T-helper 1 cell treated with Interleukin-12 subunit alpha and Interleukin-12 subunit beta and Interleukin-4 antibody, amounts not matched to agents 30 μg/mL and 1 μg/mL, for 36 hours (primary cell): Measurements from ENCODE around the gene SEPTIN12.

Experiments used
- H3K27ac Mint-ChIP-seq: one replicate; pipeline ENCODE4 v1.8.0; 2021; ENCODE audit warnings: mild to moderate bottlenecking, mixed read lengths
- H3K27me3 Mint-ChIP-seq: one replicate; pipeline ENCODE4 v1.8.0; 2021; ENCODE audit warnings: low read depth, mixed read lengths
- H3K36me3 Mint-ChIP-seq: one replicate; pipeline ENCODE4 v1.8.0; 2021; ENCODE audit warnings: low read depth, mixed read lengths
- H3K4me1 Mint-ChIP-seq: one replicate; pipeline ENCODE4 v1.8.0; 2021; ENCODE audit warnings: low read depth, mixed read lengths
- H3K4me3 Mint-ChIP-seq: one replicate; pipeline ENCODE4 v1.8.0; 2021; ENCODE audit warnings: mild to moderate bottlenecking, moderate library complexity, mixed read lengths
- H3K9me3 Mint-ChIP-seq: one replicate; pipeline ENCODE4 v1.8.0; 2021; ENCODE audit warnings: mixed read lengths

SEPTIN12 gene

GRCh38 chr16:4787627-4788482 lies at the start of gene SEPTIN12:
SEPTIN12 (minus strand) TSS chr16:4788345; CDS start chr16:4787645, 700 bp downstream.
- no peaks in the 10 kb centered on the region for H3K9me3 Mint-ChIP-seq
- H3K4me1 Mint-ChIP-seq, result peaks cover 3% of the 10 kb centered on the region
- H3K27me3 Mint-ChIP-seq, result no peaks in the 10 kb centered on the region
- no peak within 1 kb of the TSS for H3K27ac Mint-ChIP-seq
- H3K36me3 Mint-ChIP-seq, result no peaks in the 10 kb centered on the region
- H3K4me3 Mint-ChIP-seq, result no peak within 1 kb of the TSS

DNA sequence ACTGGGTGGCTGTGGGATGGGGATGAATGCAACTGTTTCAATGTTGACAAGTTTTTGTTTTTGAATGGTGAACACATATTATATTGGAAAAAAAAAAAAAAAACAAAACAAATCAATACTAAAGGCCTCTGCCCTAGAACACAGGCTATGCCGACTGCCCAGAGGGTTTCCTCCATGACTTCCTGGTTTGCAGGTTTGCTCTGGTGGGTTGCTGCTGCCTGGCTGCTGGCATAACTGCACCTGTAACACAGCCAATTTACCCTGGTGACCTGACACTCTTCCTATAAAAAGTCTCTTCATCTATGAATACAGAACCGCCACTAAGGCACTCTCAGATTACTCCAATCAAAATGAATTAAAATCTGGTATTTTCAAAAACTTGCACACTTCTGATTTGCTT lies 48.6 kb upstream of the SEPTIN12 start:
- Mint-ChIP-seq H3K27ac (no peak overlapping the region), H3K9me3 (no peaks in the 10 kb centered on the region), H3K4me1 (no peaks in the 10 kb centered on the region), H3K4me3 (no peak overlapping the region), H3K36me3 (peaks cover 45% of the 10 kb centered on the region), H3K27me3 (no peaks in the 10 kb centered on the region)

- Mint-ChIP-seq H3K9me3 (no peaks in the 10 kb centered on the region), H3K4me3 (no peak overlapping the region), H3K36me3 (peaks cover 45% of the 10 kb centered on the region), H3K27ac (no peak overlapping the region), H3K27me3 (no peaks in the 10 kb centered on the region), H3K4me1 (peaks cover 2% of the 10 kb centered on the region)
These were observed 45.4 kb upstream of the SEPTIN12 start for GRCh38 chr16:4833584-4833983.

DNA sequence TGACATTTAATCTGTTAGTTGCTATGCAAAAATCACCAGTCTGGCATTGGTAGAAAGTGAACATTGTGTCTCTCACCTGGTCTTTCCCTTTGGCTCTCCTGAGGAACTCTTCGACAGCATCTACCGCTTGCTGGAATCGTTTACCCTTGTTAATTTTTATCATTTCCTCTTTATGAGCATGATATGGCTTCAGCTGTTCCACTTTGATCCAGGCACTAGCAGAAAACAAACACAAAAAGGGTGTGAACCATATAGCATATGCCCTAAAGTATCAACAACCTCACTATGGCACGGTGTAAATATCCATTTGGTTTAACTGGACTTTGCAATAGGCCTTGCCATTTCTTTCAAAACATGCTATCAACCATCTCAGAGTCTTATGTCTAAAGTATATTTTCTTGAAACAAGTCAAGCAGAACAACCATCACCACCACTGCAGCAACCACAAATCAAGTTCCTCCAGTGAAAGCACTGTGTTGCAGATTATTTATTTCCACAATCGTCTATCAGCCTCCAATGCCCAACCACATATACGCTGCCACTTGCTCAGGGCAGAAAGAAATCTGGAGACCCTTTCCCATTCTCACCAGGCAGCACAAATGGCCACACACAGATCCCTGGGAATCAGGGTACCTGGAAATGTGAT lies 44.7 kb upstream of the SEPTIN12 start:
- H3K27ac Mint-ChIP-seq, result no peak overlapping the region
- H3K27me3 Mint-ChIP-seq, result no peaks in the 10 kb centered on the region
- H3K4me1 Mint-ChIP-seq, result peaks cover 2% of the 10 kb centered on the region
- no peaks in the 10 kb centered on the region for H3K9me3 Mint-ChIP-seq
- H3K4me3 Mint-ChIP-seq, result no peak overlapping the region
- H3K36me3 Mint-ChIP-seq, result peaks cover 46% of the 10 kb centered on the region

DNA sequence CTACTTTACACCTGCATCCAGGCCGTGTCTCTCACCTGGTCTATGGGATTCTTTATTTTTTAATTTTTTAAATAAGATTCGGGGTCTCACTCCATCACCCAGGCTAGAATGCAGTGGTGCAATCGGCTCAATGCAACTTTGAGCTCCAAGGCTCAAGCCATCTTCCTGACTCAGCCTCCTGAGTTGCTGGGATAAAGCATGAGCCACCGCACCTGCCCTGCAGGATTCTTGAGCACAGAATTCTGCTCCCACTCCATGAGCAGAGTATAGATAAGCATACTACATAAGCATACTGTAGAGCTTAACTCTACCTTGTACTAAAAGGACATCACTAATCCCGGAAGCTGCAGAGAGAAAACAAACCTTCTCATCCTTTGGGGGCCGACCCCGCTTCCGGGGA lies 43.5 kb upstream of the SEPTIN12 start:
- Mint-ChIP-seq H3K36me3 (peaks cover 46% of the 10 kb centered on the region), H3K4me1 (peaks cover 2% of the 10 kb centered on the region), H3K27ac (no peak overlapping the region), H3K4me3 (no peak overlapping the region), H3K27me3 (no peaks in the 10 kb centered on the region), H3K9me3 (no peaks in the 10 kb centered on the region)

- Mint-ChIP-seq H3K4me1 (peaks cover 2% of the 10 kb centered on the region), H3K27me3 (no peaks in the 10 kb centered on the region), H3K36me3 (peaks cover 46% of the 10 kb centered on the region), H3K4me3 (no peak overlapping the region), H3K27ac (no peak overlapping the region), H3K9me3 (no peaks in the 10 kb centered on the region)
These were observed 42.3 kb upstream of the SEPTIN12 start for GRCh38 chr16:4830408-4830807.

DNA sequence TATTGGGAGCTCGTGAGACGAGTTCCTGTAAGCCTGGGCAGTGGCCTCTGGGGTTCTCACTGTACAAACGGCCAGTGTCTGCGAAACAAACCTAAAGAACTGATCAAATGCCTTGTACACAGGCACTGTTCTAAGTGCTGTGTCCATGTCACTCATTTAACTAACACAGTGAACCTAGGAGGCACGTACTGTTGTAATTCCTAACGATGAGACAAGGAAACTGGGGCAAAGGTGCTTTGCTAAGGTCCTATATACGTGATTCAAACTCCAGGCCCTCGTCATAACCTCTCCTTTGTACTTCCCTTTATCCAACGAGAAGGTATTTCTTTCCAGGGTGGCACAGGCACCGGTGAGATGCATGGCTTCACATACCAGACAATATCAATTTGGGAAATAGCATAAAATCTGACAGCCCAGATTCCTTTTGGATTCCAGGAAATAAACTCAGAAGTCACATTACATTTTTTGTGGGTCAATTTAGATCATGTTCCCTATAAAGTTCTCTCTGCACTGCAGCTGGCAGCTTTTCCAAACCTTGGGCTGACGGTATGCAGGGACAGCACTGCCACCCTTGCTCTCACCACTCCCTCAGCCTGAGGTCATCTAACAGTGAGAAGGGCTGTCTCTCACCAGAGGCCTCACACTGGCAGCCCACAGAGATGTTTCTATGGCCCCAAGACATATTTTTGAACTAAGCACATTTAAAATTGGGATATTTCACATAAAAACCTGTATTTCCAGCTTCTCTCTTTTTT lies 40.6 kb upstream of the SEPTIN12 start:
- H3K27ac Mint-ChIP-seq, result no peak overlapping the region
- no peaks in the 10 kb centered on the region for H3K27me3 Mint-ChIP-seq
- peaks cover 57% of the 10 kb centered on the region for H3K36me3 Mint-ChIP-seq
- no peak overlapping the region for H3K4me3 Mint-ChIP-seq
- H3K4me1 Mint-ChIP-seq, result peaks cover 2% of the 10 kb centered on the region
- no peaks in the 10 kb centered on the region for H3K9me3 Mint-ChIP-seq

DNA sequence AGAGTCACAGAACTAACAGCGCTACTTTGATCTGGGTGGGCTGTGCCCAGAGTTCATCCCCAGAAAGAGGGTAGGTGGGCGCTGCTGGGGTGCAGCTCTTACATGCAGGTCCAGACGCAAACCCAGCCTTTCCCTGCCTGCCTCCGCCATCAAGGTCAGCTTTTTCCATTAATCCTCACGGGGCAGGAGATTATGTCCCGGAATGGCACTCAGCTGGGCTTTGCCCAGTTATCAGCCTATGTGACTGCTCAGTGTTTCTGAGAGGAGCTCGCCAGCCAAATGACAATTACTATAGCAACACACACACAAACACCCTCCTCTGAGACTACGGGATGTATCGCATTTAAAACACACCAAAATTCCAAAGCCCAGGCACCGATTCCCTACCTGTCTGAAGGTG lies 38.8 kb upstream of the SEPTIN12 start:
- no peaks in the 10 kb centered on the region for H3K27me3 Mint-ChIP-seq
- peaks cover 53% of the 10 kb centered on the region for H3K36me3 Mint-ChIP-seq
- peaks cover 2% of the 10 kb centered on the region for H3K4me1 Mint-ChIP-seq
- H3K27ac Mint-ChIP-seq, result no peak overlapping the region
- H3K4me3 Mint-ChIP-seq, result no peak overlapping the region
- no peaks in the 10 kb centered on the region for H3K9me3 Mint-ChIP-seq

DNA sequence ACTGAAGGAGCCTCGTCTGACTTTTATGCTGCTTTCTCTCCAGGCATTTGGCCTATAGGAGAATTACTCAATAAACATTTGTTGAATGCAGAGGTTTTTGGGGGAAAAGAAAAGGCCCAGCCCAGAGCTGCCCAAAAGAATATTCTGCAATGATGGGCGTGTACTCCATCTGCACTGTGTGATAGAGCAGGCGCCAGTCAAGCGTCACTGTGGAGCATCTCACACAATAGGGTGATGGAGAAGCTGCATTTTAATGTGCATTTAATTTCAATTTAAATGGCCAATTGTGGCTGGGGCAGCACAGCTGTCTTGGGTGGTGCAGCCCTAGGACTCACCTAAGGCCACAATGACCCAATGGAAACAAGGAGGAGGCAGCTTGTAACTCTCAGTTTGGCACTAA lies 38.4 kb upstream of the SEPTIN12 start:
- Mint-ChIP-seq H3K27me3 (no peaks in the 10 kb centered on the region), H3K4me3 (no peak overlapping the region), H3K27ac (no peak overlapping the region), H3K4me1 (peaks cover 2% of the 10 kb centered on the region), H3K36me3 (peaks cover 53% of the 10 kb centered on the region), H3K9me3 (no peaks in the 10 kb centered on the region)

- Mint-ChIP-seq H3K9me3 (no peaks in the 10 kb centered on the region), H3K27ac (no peak overlapping the region), H3K4me1 (peaks cover 2% of the 10 kb centered on the region), H3K27me3 (no peaks in the 10 kb centered on the region), H3K36me3 (peaks cover 46% of the 10 kb centered on the region), H3K4me3 (no peak overlapping the region)
These were observed 37.1 kb upstream of the SEPTIN12 start for GRCh38 chr16:4825196-4825595.

GRCh38 chr16:4820652-4821051 lies 32.5 kb upstream of the SEPTIN12 start:
- Mint-ChIP-seq H3K27me3 (no peaks in the 10 kb centered on the region), H3K4me3 (no peak overlapping the region), H3K4me1 (no peaks in the 10 kb centered on the region), H3K36me3 (peaks cover 44% of the 10 kb centered on the region), H3K27ac (no peak overlapping the region), H3K9me3 (no peaks in the 10 kb centered on the region)

DNA sequence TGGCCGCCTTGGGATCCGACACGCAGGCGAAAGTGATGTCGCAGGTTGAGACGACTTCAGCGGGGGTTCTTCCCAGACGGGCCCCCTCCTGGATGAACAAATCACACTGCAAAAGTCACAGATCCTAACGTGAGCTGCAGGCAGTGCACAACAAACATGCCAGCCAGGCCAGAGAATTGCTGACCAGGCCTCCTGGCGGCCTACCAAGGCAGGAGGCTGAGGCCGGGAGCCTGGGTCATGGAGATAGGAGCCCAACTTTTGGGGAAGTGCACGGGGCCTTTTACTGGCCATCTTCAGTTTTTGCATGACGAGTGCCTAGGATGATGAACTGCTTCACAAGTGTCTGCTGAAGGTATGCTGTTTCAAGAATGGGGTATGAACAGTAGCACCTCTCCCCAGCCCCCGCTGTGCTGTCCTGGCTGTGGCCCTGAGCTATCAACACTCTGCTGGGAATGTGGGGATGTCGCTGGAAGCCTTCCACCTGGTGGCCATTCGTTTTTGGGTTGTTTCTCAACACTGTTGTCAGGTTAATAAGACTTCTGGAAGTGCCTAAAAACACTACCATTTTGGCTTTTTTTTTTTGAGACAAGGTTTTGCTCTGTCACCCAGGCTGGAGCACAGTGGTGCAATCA lies 26.5 kb upstream of the SEPTIN12 start:
- peaks cover 2% of the 10 kb centered on the region for H3K4me1 Mint-ChIP-seq
- no peaks in the 10 kb centered on the region for H3K9me3 Mint-ChIP-seq
- H3K27me3 Mint-ChIP-seq, result no peaks in the 10 kb centered on the region
- peaks cover 43% of the 10 kb centered on the region for H3K36me3 Mint-ChIP-seq
- H3K4me3 Mint-ChIP-seq, result no peak overlapping the region
- H3K27ac Mint-ChIP-seq, result no peak overlapping the region

DNA sequence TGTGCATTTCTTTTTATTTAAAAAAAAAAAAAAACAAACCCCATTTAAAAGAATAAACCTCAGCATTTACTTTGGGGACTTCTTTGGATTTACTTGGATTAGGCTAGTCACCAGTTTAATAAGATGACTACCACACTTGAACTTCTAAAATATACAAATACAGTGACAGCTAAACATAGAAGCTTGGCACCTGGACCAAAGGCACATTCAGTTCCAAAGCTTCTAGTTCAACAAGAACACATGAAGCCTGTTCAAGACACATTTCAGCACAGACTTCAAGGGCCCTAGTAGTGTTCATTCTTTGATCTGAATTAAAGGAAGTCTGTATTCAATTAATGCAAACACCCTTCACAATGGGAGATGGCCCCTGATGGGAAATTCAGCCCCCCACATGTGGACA lies 25.9 kb upstream of the SEPTIN12 start:
- Mint-ChIP-seq H3K36me3 (peaks cover 40% of the 10 kb centered on the region), H3K27ac (no peak overlapping the region), H3K9me3 (no peaks in the 10 kb centered on the region), H3K4me1 (peaks cover 2% of the 10 kb centered on the region), H3K4me3 (no peak overlapping the region), H3K27me3 (no peaks in the 10 kb centered on the region)

DNA sequence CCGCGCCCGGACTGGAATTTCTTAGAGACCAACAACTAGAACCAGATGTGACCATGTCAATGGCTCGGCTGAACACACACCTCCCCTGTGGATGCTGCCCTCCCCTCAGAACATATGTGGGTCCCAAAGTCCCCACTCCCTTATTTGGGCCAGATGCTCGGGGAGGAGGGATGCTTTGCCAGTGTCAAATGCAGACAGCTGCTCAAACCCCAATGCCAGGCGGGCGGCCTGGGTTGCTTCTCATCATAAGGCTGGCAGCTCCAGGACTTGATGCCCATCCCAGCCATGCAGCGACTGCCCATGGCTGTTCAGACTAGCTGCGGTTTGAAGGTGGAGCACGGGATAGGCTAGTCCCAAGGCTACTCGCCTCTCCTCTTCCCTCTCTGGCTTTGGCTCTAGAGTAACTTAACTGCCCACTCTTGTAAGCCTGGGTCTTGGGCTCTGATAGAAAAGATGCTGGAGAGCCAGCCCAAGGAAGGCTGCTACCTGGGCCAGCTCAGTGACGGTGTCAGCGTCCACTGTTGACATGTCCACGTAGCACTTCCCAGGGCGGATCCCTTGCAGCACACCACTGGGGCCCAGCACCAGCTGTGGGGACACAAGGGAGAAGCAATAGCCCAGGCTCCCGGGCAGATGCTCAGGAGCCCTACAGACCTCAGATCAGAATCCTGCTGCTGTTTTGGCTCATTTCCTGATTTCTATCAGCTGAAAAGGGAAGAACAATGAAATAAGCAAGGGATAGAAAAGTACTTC lies 25.3 kb upstream of the SEPTIN12 start:
- Mint-ChIP-seq H3K27ac (peak overlapping the region; percentile 21), H3K9me3 (no peaks in the 10 kb centered on the region), H3K27me3 (no peaks in the 10 kb centered on the region), H3K4me1 (peaks cover 2% of the 10 kb centered on the region), H3K36me3 (peaks cover 38% of the 10 kb centered on the region), H3K4me3 (no peak overlapping the region)
